H9 (cell line): ENCODE measurements around the gene PLD1. TPM values are rescaled to one million over a fixed set of nuclear protein-coding genes. Genes with fewer than 3 reads are reported as not detected.

Experiments used
- DNase-seq: peaks from one replicate; pipeline ENCODE4 v3.0.0-alpha.2; 2017
- H2AFZ ChIP-seq: one replicate; pipeline ENCODE4 v1.6.1; 2013; ENCODE audit warnings: mild to moderate bottlenecking, low read length, control low read depth, moderate library complexity
- H2AK5ac ChIP-seq: 2 replicates; pipeline ENCODE4 v1.6.1; 2013; ENCODE audit warnings: low read length, control low read depth, mixed read lengths; ENCODE audit not compliant: insufficient read length
- H2BK120ac ChIP-seq: one replicate; pipeline ENCODE4 v1.6.1; 2013; ENCODE audit warnings: low read depth, mild to moderate bottlenecking, low read length, control low read depth, inconsistent platforms; ENCODE audit not compliant: poor library complexity, severe bottlenecking
- H2BK12ac ChIP-seq: 2 replicates; pipeline ENCODE4 v1.6.1; 2013; ENCODE audit warnings: low read length, control low read depth, mixed read lengths, low read depth; ENCODE audit not compliant: insufficient read length
- H2BK15ac ChIP-seq: 2 replicates; pipeline ENCODE4 v1.6.1; 2013; ENCODE audit warnings: low read depth, low read length, control low read depth
- H2BK20ac ChIP-seq: one replicate; pipeline ENCODE4 v1.6.1; 2013; ENCODE audit warnings: low read depth, mild to moderate bottlenecking, low read length, control low read depth, inconsistent platforms; ENCODE audit not compliant: poor library complexity, severe bottlenecking
- H2BK5ac ChIP-seq: 2 replicates; pipeline ENCODE4 v1.6.1; 2013; ENCODE audit warnings: low read length, control low read depth, mixed read lengths; ENCODE audit not compliant: insufficient read length
- H3K14ac ChIP-seq: 2 replicates; pipeline ENCODE4 v1.6.1; 2013; ENCODE audit warnings: low read length, control low read depth; ENCODE audit not compliant: insufficient read depth
- H3K18ac ChIP-seq: 2 replicates; pipeline ENCODE4 v1.6.1; 2013; ENCODE audit warnings: low read depth, mild to moderate bottlenecking, mixed read lengths, low read length, control low read depth; ENCODE audit not compliant: insufficient read length
- H3K23ac ChIP-seq: 2 replicates; pipeline ENCODE4 v1.6.1; 2013; ENCODE audit warnings: low read length, control low read depth, mixed read lengths, low read depth; ENCODE audit not compliant: insufficient read length
- H3K23me2 ChIP-seq: 2 replicates; pipeline ENCODE4 v1.6.1; 2013; ENCODE audit warnings: low read depth, mild to moderate bottlenecking, mixed read lengths, low read length, control low read depth; ENCODE audit not compliant: insufficient read length, poor library complexity, severe bottlenecking
- H3K27ac ChIP-seq: 2 replicates; pipeline ENCODE4 v1.5.1; 2013; ENCODE audit warnings: low read length, control low read depth, mixed read lengths, low read depth; ENCODE audit not compliant: insufficient read length
- H3K27me3 ChIP-seq: 2 replicates; pipeline ENCODE4 v1.6.1; 2013; ENCODE audit warnings: low read length, control low read depth, inconsistent platforms; ENCODE audit not compliant: insufficient read depth
- H3K4ac ChIP-seq: 2 replicates; pipeline ENCODE4 v1.6.1; 2013; ENCODE audit warnings: low read depth, mild to moderate bottlenecking, control low read depth, inconsistent platforms, low read length, moderate library complexity
- H3K4me1 ChIP-seq: 2 replicates; pipeline ENCODE4 v1.6.1; 2013; ENCODE audit warnings: low read length, control low read depth, inconsistent platforms; ENCODE audit not compliant: insufficient read depth
- H3K4me2 ChIP-seq: 2 replicates; pipeline ENCODE4 v1.6.1; 2013; ENCODE audit warnings: low read length, control low read depth, mixed read lengths; ENCODE audit not compliant: insufficient read length, insufficient read depth
- H3K56ac ChIP-seq: 2 replicates; pipeline ENCODE4 v1.6.1; 2013; ENCODE audit warnings: low read depth, mild to moderate bottlenecking, mixed read lengths, low read length, control low read depth; ENCODE audit not compliant: insufficient read length
- H3K79me1 ChIP-seq: 2 replicates; pipeline ENCODE4 v1.6.1; 2013; ENCODE audit warnings: low read depth, mild to moderate bottlenecking, moderate library complexity, low read length, control low read depth, inconsistent platforms; ENCODE audit not compliant: insufficient read depth, poor library complexity, severe bottlenecking
- H3K79me2 ChIP-seq: 2 replicates; pipeline ENCODE4 v1.6.1; 2013; ENCODE audit warnings: low read length, control low read depth, inconsistent platforms; ENCODE audit not compliant: insufficient read depth
- H3K9ac ChIP-seq: 2 replicates; pipeline ENCODE4 v1.6.1; 2013; ENCODE audit warnings: low read length, control low read depth, mixed read lengths; ENCODE audit not compliant: insufficient read length; ENCODE audit errors: extremely low read depth
- H3K9me3 ChIP-seq: one replicate; pipeline ENCODE4 v1.6.1; 2013; ENCODE audit warnings: low read depth, low read length, inconsistent platforms; ENCODE audit not compliant: control insufficient read depth
- H3T11ph ChIP-seq: one replicate; pipeline ENCODE4 v1.6.1; 2013; ENCODE audit warnings: mild to moderate bottlenecking, low read length, control low read depth, inconsistent platforms
- H4K20me1 ChIP-seq: one replicate; pipeline ENCODE4 v1.6.1; 2013; ENCODE audit not compliant: control insufficient read depth, insufficient read length, insufficient read depth
- H4K5ac ChIP-seq: 2 replicates; pipeline ENCODE4 v1.6.1; 2013; ENCODE audit warnings: low read depth, mild to moderate bottlenecking, mixed read lengths, low read length, control low read depth; ENCODE audit not compliant: insufficient read length
- H4K8ac ChIP-seq: replicated peaks from 2 replicates; pipeline ENCODE4 v1.6.1; 2013; ENCODE audit warnings: low read length, control low read depth, mixed read lengths, low read depth; ENCODE audit not compliant: insufficient read length
- H4K91ac ChIP-seq: 2 replicates; pipeline ENCODE4 v1.6.1; 2013; ENCODE audit warnings: low read depth, mild to moderate bottlenecking, moderate library complexity, mixed read lengths, low read length, control low read depth; ENCODE audit not compliant: insufficient read length
- H3K27ac Mint-ChIP-seq, 3 experiments: 2 replicates in 2 of 3; 3 replicates in 1 of 3; pipeline ENCODE4 v1.8.0; 2020 to 2021; ENCODE audit warnings: mixed read lengths in 3 of 3, mild to moderate bottlenecking in 1 of 3, moderate library complexity in 1 of 3
- H3K27me3 Mint-ChIP-seq: 2 replicates; pipeline ENCODE4 v1.8.0; 2021; ENCODE audit warnings: low read depth, mild to moderate bottlenecking, moderate library complexity, mixed read lengths
- H3K36me3 Mint-ChIP-seq, 3 experiments: 2 replicates in 2 of 3; 3 replicates in 1 of 3; pipeline ENCODE4 v1.8.0; 2020 to 2021; ENCODE audit warnings: low read depth in 3 of 3, mixed read lengths in 3 of 3; ENCODE audit not compliant: insufficient read depth in 1 of 3
- H3K4me1 Mint-ChIP-seq, 2 experiments: 2 replicates each; pipeline ENCODE4 v1.8.0; 2020; ENCODE audit warnings: mixed read lengths in 2 of 2
- H3K4me3 Mint-ChIP-seq, 2 experiments: 2 replicates in 1 of 2; 3 replicates in 1 of 2; pipeline ENCODE4 v1.8.0; 2020 to 2021; ENCODE audit warnings: mild to moderate bottlenecking in 2 of 2, mixed read lengths in 2 of 2, moderate library complexity in 1 of 2
- H3K9me3 Mint-ChIP-seq, 2 experiments: 2 replicates in 1 of 2; 3 replicates in 1 of 2; pipeline ENCODE4 v1.8.0; 2020; ENCODE audit warnings: mild to moderate bottlenecking in 2 of 2, mixed read lengths in 2 of 2, moderate library complexity in 1 of 2
- CTCF ChIP-seq: fragments of 200-600 bp; sonication (generic); conservative IDR thresholded peaks from 3 replicates; pipeline ENCODE4 v1.8.0; 2021; ENCODE audit warnings: antibody characterized with exemption, mild to moderate bottlenecking
- WGBS: extraction: QIAGEN DNeasy Blood & Tissue Kit; methylation state at CpG from one replicate; pipeline ENCODE4 v1.1.7; 2013; ENCODE audit warnings: missing lambda C conversion rate, low lambda C conversion rate, mixed read lengths; ENCODE audit not compliant: insufficient read length; ENCODE audit errors: extremely low coverage; 5-methylcytosine and 5-hydroxymethylcytosine counted together
- total RNA-seq: library from RNA; stranded (reverse); gene quantifications from 2 replicates; pipeline ENCODE4 v1.2.1, GENCODE V29; 2021

PLD1 gene
- total RNA-seq, 1 experiment from 2014 or later = 1.8 TPM

DNA sequence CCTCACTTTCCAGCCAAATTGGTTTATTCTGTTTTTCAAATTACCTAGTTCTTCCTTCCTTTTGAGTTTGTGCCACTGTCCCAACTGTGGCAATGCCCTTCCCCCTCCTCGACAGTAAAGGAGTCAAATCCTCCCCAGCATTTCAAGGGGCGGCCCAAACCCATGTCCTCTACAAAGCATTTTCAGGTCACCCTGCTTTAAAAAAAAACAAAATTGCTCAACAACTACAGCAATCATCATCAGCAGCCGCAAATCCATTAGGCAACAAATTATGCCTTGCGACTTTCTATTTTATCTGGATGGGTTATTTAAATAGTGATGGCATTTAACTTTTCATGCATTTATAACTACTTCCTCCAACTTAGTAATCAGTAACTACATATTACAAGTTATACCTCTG, 32.7 kb downstream of the PLD1 start:
- no peaks in the 10 kb centered on the region for H3K79me1 ChIP-seq
- peaks cover 8 to 10% of the 10 kb centered on the region in 2 experiments for H3K4me1 Mint-ChIP-seq
- no peak overlapping the region for H4K8ac ChIP-seq
- H4K20me1 ChIP-seq = no peaks in the 10 kb centered on the region
- H3K27ac ChIP-seq = no peak overlapping the region
- H2BK5ac ChIP-seq = no peak overlapping the region
- H3K4me2 ChIP-seq = no peak overlapping the region
- no peak overlapping the region for H3K9ac ChIP-seq
- H3T11ph ChIP-seq = no peak overlapping the region
- H3K9me3 Mint-ChIP-seq = no peaks in the 10 kb centered on the region
- no peak overlapping the region for H3K4me3 Mint-ChIP-seq
- H2AFZ ChIP-seq = no peak overlapping the region
- no peak overlapping the region for H2BK120ac ChIP-seq
- no peak overlapping the region for H3K56ac ChIP-seq
- TF ChIP-seq CTCF = no peak
- H3K27me3 Mint-ChIP-seq = no peaks in the 10 kb centered on the region
- no peak overlapping the region for H4K91ac ChIP-seq
- no peak overlapping the region for H2AK5ac ChIP-seq
- H3K27me3 ChIP-seq = no peaks in the 10 kb centered on the region
- no peaks in the 10 kb centered on the region for H3K23me2 ChIP-seq
- H3K23ac ChIP-seq = no peak overlapping the region
- H3K27ac Mint-ChIP-seq = no peak overlapping the region; a peak in 1 of 7 replicates
- no peak overlapping the region for H2BK20ac ChIP-seq
- no peaks in the 10 kb centered on the region for H3K4me1 ChIP-seq
- no peak overlapping the region for H3K14ac ChIP-seq
- no peak overlapping the region for H2BK12ac ChIP-seq
- WGBS = no CpG with 5 or more reads among the region's 4 CpGs
- no peak overlapping the region for H4K5ac ChIP-seq
- no peak overlapping the region for H3K18ac ChIP-seq
- H2BK15ac ChIP-seq = no peak overlapping the region
- DNase-seq = no peak
- H3K36me3 Mint-ChIP-seq = no peaks in the 10 kb centered on the region
- no peaks in the 10 kb centered on the region for H3K9me3 ChIP-seq
- no peak overlapping the region for H3K4ac ChIP-seq
- H3K79me2 ChIP-seq = no peaks in the 10 kb centered on the region
